Mucosa of descending colon (tissue), 3 donors: ENCODE results near the gene SYCP2. TPM values are rescaled to one million over a fixed set of nuclear protein-coding genes. Genes with fewer than 3 reads are reported as not detected.
"Not testable (repeated sequence)": the region's sequence is repeated elsewhere in the genome, so short reads cannot be mapped to it uniquely, and the experiment has no call there.

Experiments used
- ATAC-seq: fragments of 200-7000 bp; cut with Tn5 transposase; one replicate; pipeline ENCODE4 v1.9.1; 2020; ENCODE audit warnings: mild to moderate bottlenecking, moderate library complexity
- DNase-seq, 3 donors: peaks; one replicate each; pipeline ENCODE4 v3.0.0-alpha.2; 2020
- H3K36me3 ChIP-seq: fragments of 200-600 bp; one replicate; pipeline ENCODE4 v1.8.0; 2021; ENCODE audit warnings: low read depth, mild to moderate bottlenecking
- H3K4me1 ChIP-seq: fragments of 200-600 bp; one replicate; pipeline ENCODE4 v1.8.0; 2021; ENCODE audit warnings: low read depth, mild to moderate bottlenecking
- H3K4me3 ChIP-seq: fragments of 200-600 bp; one replicate; pipeline ENCODE4 v1.8.0; 2021; ENCODE audit warnings: mild to moderate bottlenecking
- H3K9me3 ChIP-seq: fragments of 200-600 bp; one replicate; pipeline ENCODE4 v1.8.0; 2021; ENCODE audit warnings: mild to moderate bottlenecking
- CTCF ChIP-seq: fragments of 200-600 bp; IDR thresholded peaks from one replicate; pipeline ENCODE4 v1.8.0; 2022; ENCODE audit warnings: antibody characterized with exemption, mild to moderate bottlenecking
- intact Hi-C, 2 donors: fragments of 100-400 bp; cut with DNase I in 1 of 2; cut with micrococcal nuclease in 1 of 2; formaldehyde crosslinking; loops; one replicate each; pipeline versions ENCODE4 v1.11.0 to v1.11.1; 2022; cut with DNase I, micrococcal nuclease
- total RNA-seq, 3 donors: library from RNA; stranded (reverse); fragmentation: NEBNext Ultra II Directional in 2 of 3; extraction: Animal tissue kit (Norgen Biotek cat#: 25700) in 2 of 3; gene quantifications; one replicate each; pipeline versions ENCODE4 v1.2.1 to v1.2.4, GENCODE V29; 2021 to 2023
- donor health status: DM: no; HTN: no; CAD: no; lungs with moderate emphysema.
- donor health status: DM: no; HTN: no; CAD: no.
- donor health status: DM: no; HTN: yes; CAD: no.

Gene SYCP2
- total RNA-seq, 3 donors from 2014 or later = 0.78 to 1.6 (median 1.3) TPM

DNA sequence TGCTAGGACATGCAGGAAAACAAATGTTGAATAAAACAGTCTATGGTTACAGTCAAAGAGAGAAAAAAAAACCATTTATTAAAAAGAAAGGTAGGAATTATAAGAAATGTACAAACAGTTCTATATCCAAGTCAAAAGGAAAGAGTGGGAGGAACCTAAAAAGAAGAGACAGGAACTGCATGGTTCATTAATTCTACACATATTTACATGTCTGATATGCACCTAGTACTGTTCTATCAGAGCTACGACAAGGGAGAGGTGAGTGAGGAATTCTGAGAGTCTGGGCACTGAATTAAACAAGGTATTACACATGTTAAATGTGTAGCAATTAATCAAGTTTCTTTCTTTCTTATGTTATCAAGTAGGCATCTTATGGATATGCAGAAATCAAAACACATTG, 41.9 kb downstream of the SYCP2 start:
- H3K4me3 ChIP-seq = no peak overlapping the region
- TF ChIP-seq CTCF = no peak
- no peaks in the 10 kb centered on the region for H3K9me3 ChIP-seq
- intact Hi-C loops = no loop called here
- no peak for DNase-seq
- H3K36me3 ChIP-seq = no peaks in the 10 kb centered on the region
- no peak for ATAC-seq
- H3K4me1 ChIP-seq = no peaks in the 10 kb centered on the region

- H3K4me3 ChIP-seq, intact Hi-C loops, ATAC-seq, H3K4me1 ChIP-seq, DNase-seq, H3K9me3 ChIP-seq, H3K36me3 ChIP-seq: not testable (repeated sequence)
Observed at GRCh38 chr20:59890035-59890434, 43.4 kb downstream of the SYCP2 start.

DNA sequence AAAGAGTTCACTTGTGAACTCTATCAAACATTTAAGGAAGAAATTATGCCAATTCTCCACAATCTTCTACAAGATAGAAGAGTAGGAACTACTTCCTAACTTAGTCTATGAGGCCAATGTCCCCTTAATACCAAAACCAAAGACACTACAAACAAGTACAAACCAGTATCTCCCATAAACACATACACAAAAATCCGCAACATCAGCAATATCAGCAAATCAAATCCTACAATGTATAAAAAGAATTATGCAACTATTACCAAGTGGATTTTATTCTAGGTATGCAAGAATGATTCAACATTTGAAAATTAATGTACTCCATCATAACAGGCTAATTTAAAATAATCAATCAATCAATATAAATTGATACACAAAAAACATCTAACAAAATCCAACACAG, 45.4 kb downstream of the SYCP2 start:
- DNase-seq (no peak), ATAC-seq (no peak)
- H3K4me3 ChIP-seq = no peak overlapping the region
- H3K9me3 ChIP-seq = no peaks in the 10 kb centered on the region
- no peak for TF ChIP-seq CTCF
- intact Hi-C loops = no loop called here
- no peaks in the 10 kb centered on the region for H3K36me3 ChIP-seq
- H3K4me1 ChIP-seq = no peaks in the 10 kb centered on the region

- Histone ChIP-seq H3K9me3 (no peaks in the 10 kb centered on the region), H3K36me3 (no peaks in the 10 kb centered on the region), H3K4me1 (no peaks in the 10 kb centered on the region), H3K4me3 (no peak overlapping the region)
- no peak for ATAC-seq
- DNase-seq = no peak
- intact Hi-C loops = no loop called here
- no peak for TF ChIP-seq CTCF
Observed at GRCh38 chr20:59884494-59884893, 48.9 kb downstream of the SYCP2 start.

DNA sequence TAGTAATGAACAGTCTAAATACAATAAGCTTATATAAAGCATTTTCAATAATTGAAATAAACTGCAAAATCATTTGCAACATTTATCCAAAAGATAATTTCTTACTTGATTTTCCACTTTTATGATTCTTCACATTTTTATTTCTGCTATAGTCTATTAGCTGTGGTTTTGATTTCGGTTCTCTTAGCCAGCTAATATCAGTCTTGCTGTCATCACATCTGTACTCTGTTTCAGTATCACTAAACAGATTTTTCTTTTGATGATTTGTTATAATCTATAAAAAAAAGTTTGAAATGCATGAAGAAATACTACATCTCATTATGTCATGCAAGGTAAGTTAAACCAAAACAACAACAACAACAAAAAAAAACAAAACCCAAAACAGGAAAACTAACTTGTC, 53.2 kb downstream of the SYCP2 start:
- Histone ChIP-seq H3K9me3 (no peaks in the 10 kb centered on the region), H3K36me3 (no peaks in the 10 kb centered on the region), H3K4me1 (no peaks in the 10 kb centered on the region), H3K4me3 (no peak overlapping the region)
- no peak for DNase-seq
- TF ChIP-seq CTCF = no peak
- no peak for ATAC-seq
- intact Hi-C loops = no loop called here

DNA sequence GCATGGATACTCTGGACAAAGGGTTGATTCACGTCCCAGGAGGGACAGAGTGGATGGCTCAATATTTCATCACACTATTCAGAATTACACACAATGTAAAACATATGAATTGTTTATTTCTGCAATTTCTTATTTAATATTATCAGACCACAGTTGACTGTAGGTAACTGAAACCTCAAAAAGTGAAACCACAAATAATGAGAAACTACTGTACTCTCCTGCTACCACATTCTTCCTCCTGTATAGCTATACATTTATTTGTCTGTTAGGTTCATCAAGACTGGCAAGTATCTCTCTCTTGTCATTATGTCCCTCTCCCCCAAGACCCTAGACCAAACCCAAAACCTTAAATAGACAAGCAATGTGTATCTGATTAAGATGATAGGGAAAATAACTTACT, 60.0 kb downstream of the SYCP2 start:
- ATAC-seq (no peak), DNase-seq (no peak)
- Histone ChIP-seq H3K36me3 (no peaks in the 10 kb centered on the region), H3K4me1 (no peaks in the 10 kb centered on the region), H3K9me3 (no peaks in the 10 kb centered on the region), H3K4me3 (no peak overlapping the region)
- intact Hi-C loops = no loop called here
- no peak for TF ChIP-seq CTCF
